Liver (tissue), 4 donors: ENCODE measurements around the gene TSPAN31. TPM values are rescaled to one million over a fixed set of nuclear protein-coding genes. Genes with fewer than 3 reads are reported as not detected.

Experiments used
- polyA plus RNA-seq, 2 donors: library from polyadenylated mRNA; stranded (reverse) in 1 of 2; unstranded in 1 of 2; fragments of 200-250 nt in 1 of 2; fragments of >200 nt in 1 of 2; fragmentation: Nextera tagmentation in 1 of 2; extraction: Ambion mirVana in 1 of 2; gene quantifications; one replicate each; pipeline versions ENCODE4 v1.2.1 to v1.2.3, GENCODE V29; 2013 to 2015
- total RNA-seq, 2 donors: library from RNA; depleted of rRNA; stranded (reverse); fragments of >200 nt; gene quantifications; one replicate each; pipeline ENCODE4 v1.2.3, GENCODE V29; 2014
- donor health status: healthy.
- donor health status: healthy.
- donor health status: healthy.

Gene TSPAN31
- total and polyA plus RNA-seq, 4 donors = 16.9 to 39.4 (median 24.6) TPM

Other genes starting within 250 kb of the TSPAN31 start
- gene DDIT3, start 224.5 kb upstream of the TSPAN31 start, total RNA-seq = 10 to 100 TPM in 1 of 2 donors, 1 to 10 TPM in 1; 4.7 to 12.6 TPM
- gene DDIT3, start 224.5 kb upstream of the TSPAN31 start, polyA plus RNA-seq = 10 to 100 TPM; 19.9 to 30.2 TPM
- gene MBD6, start 222.2 kb upstream of the TSPAN31 start, total RNA-seq = 10 to 100 TPM in 1 of 2 donors, 1 to 10 TPM in 1; 9.9 to 20.2 TPM
- gene MBD6, start 222.2 kb upstream of the TSPAN31 start, polyA plus RNA-seq = 10 to 100 TPM; 14.7 to 15.1 TPM
- gene DCTN2, start 197.8 kb upstream of the TSPAN31 start, total RNA-seq = 10 to 100 TPM; 28.5 to 33.2 TPM
- 10 to 100 TPM; 29.2 to 66.6 TPM for gene DCTN2, start 197.8 kb upstream of the TSPAN31 start, polyA plus RNA-seq
- under 1 TPM in 1 of 2 donors, not detected in 1; 0.42 TPM for gene KIF5A, start 195.0 kb upstream of the TSPAN31 start, total RNA-seq
- gene KIF5A, start 195.0 kb upstream of the TSPAN31 start, polyA plus RNA-seq = under 1 TPM in 1 of 2 donors, not detected in 1; 0.01 TPM
- gene PIP4K2C, start 153.8 kb upstream of the TSPAN31 start, total RNA-seq = 10 to 100 TPM in 1 of 2 donors, 1 to 10 TPM in 1; 6.5 to 11.9 TPM
- 10 to 100 TPM in 1 of 2 donors, 1 to 10 TPM in 1; 7.1 to 11.7 TPM for gene PIP4K2C, start 153.8 kb upstream of the TSPAN31 start, polyA plus RNA-seq
- 1 to 10 TPM; 1.1 to 3.2 TPM for gene DTX3, start 140.2 kb upstream of the TSPAN31 start, total RNA-seq
- gene DTX3, start 140.2 kb upstream of the TSPAN31 start, polyA plus RNA-seq = 1 to 10 TPM; 1.1 to 1.7 TPM
- 1 to 10 TPM; 2.0 to 2.3 TPM for gene ARHGEF25, start 133.6 kb upstream of the TSPAN31 start, total RNA-seq
- 1 to 10 TPM in 1 of 2 donors, under 1 TPM in 1; 0.57 to 1.8 TPM for gene ARHGEF25, start 133.6 kb upstream of the TSPAN31 start, polyA plus RNA-seq
- gene B4GALNT1, start 111.8 kb upstream of the TSPAN31 start, total RNA-seq = under 1 TPM in 1 of 2 donors, not detected in 1; 0.25 TPM
- under 1 TPM; 0.11 to 0.30 TPM for gene B4GALNT1, start 111.8 kb upstream of the TSPAN31 start, polyA plus RNA-seq
- gene OS9, start 50.9 kb upstream of the TSPAN31 start, total RNA-seq = 100 to 1,000 TPM; 136 to 357 TPM
- 100 to 1,000 TPM; 153 to 280 TPM for gene OS9, start 50.9 kb upstream of the TSPAN31 start, polyA plus RNA-seq
- 1 to 10 TPM; 1.0 to 1.7 TPM for gene AGAP2, start 6.3 kb upstream of the TSPAN31 start, total RNA-seq
- gene AGAP2, start 6.3 kb upstream of the TSPAN31 start, polyA plus RNA-seq = under 1 TPM; 0.18 to 0.28 TPM
- 10 to 100 TPM; 28.1 to 69.1 TPM for gene CDK4, start 7.3 kb downstream of the TSPAN31 start, total RNA-seq
- gene CDK4, start 7.3 kb downstream of the TSPAN31 start, polyA plus RNA-seq = 10 to 100 TPM; 36.6 to 39.9 TPM
- gene MARCHF9, start 10.1 kb downstream of the TSPAN31 start, total RNA-seq = 1 to 10 TPM; 1.9 to 2.4 TPM
- gene MARCHF9, start 10.1 kb downstream of the TSPAN31 start, polyA plus RNA-seq = 1 to 10 TPM; 1.1 to 3.0 TPM
- gene CYP27B1, start 22.0 kb downstream of the TSPAN31 start, total RNA-seq = 1 to 10 TPM in 1 of 2 donors, under 1 TPM in 1; 0.05 to 1.6 TPM
- gene CYP27B1, start 22.0 kb downstream of the TSPAN31 start, polyA plus RNA-seq = under 1 TPM; 0.06 to 0.28 TPM
- gene METTL1, start 27.1 kb downstream of the TSPAN31 start, total RNA-seq = 1 to 10 TPM; 2.8 to 3.8 TPM
- 10 to 100 TPM; 10.3 to 11.2 TPM for gene METTL1, start 27.1 kb downstream of the TSPAN31 start, polyA plus RNA-seq
- gene EEF1AKMT3, start 27.6 kb downstream of the TSPAN31 start, total RNA-seq = 1 to 10 TPM; 2.2 to 6.4 TPM
- 1 to 10 TPM; 1.5 to 2.0 TPM for gene EEF1AKMT3, start 27.6 kb downstream of the TSPAN31 start, polyA plus RNA-seq
- gene TSFM, start 37.7 kb downstream of the TSPAN31 start, total RNA-seq = 10 to 100 TPM; 14.6 to 18.1 TPM
- 10 to 100 TPM; 58.2 to 60.5 TPM for gene TSFM, start 37.7 kb downstream of the TSPAN31 start, polyA plus RNA-seq
- gene AVIL, start 73.7 kb downstream of the TSPAN31 start, total RNA-seq = 1 to 10 TPM; 1.3 to 6.4 TPM
- gene AVIL, start 73.7 kb downstream of the TSPAN31 start, polyA plus RNA-seq = 1 to 10 TPM in 1 of 2 donors, under 1 TPM in 1; 0.48 to 1.8 TPM
- 10 to 100 TPM; 38.6 to 60.9 TPM for gene CTDSP2, start 101.7 kb downstream of the TSPAN31 start, total RNA-seq
- gene CTDSP2, start 101.7 kb downstream of the TSPAN31 start, polyA plus RNA-seq = 10 to 100 TPM; 20.1 to 48.9 TPM
- gene ATP23, start 196.5 kb downstream of the TSPAN31 start, total RNA-seq = 1 to 10 TPM; 4.1 to 7.1 TPM
- gene ATP23, start 196.5 kb downstream of the TSPAN31 start, polyA plus RNA-seq = 1 to 10 TPM; 2.8 to 5.0 TPM